Activated CD8-positive, alpha-beta T cell treated with anti-CD3 and anti-CD28 coated beads for 36 hours (primary cell): Measurements from ENCODE around the gene MBNL1. TPM values are rescaled to one million over a fixed set of nuclear protein-coding genes. Genes with fewer than 3 reads are reported as not detected.

ENCODE experiments used
- ATAC-seq: fragments of 200-7000 bp; cut with Tn5 transposase; one replicate; pipeline ENCODE4 v1.10.0; 2021; ENCODE audit warnings: mild to moderate bottlenecking, moderate library complexity
- CTCF ChIA-PET: fragments of 350-600 bp; sonication (Branson Sonifier 250); formaldehyde crosslinking; loops from one replicate; lab custom pipeline; 2021; ENCODE audit warnings: antibody characterized with exemption; lab: Charles Lee
- POLR2A ChIA-PET: fragments of 350-600 bp; sonication (Branson Sonifier 250); formaldehyde crosslinking; loops from one replicate; lab custom pipeline; 2021; ENCODE audit warnings: antibody characterized with exemption; lab: Charles Lee
- DNase-seq: peaks from one replicate; pipeline ENCODE4 v3.0.0-alpha.2; 2020
- H3K27ac Mint-ChIP-seq: one replicate; pipeline ENCODE4 v1.8.0; 2021; ENCODE audit warnings: mild to moderate bottlenecking, mixed read lengths
- H3K27me3 Mint-ChIP-seq: one replicate; pipeline ENCODE4 v1.8.0; 2021; ENCODE audit warnings: mixed read lengths
- H3K36me3 Mint-ChIP-seq: one replicate; pipeline ENCODE4 v1.8.0; 2021; ENCODE audit warnings: low read depth, mixed read lengths
- H3K4me1 Mint-ChIP-seq: one replicate; pipeline ENCODE4 v1.8.0; 2021; ENCODE audit warnings: low read depth, mixed read lengths
- H3K4me3 Mint-ChIP-seq: one replicate; pipeline ENCODE4 v1.8.0; 2021; ENCODE audit warnings: mild to moderate bottlenecking, moderate library complexity, mixed read lengths
- H3K9me3 Mint-ChIP-seq: one replicate; pipeline ENCODE4 v1.8.0; 2021; ENCODE audit warnings: mixed read lengths
- CTCF ChIP-seq: fragments of 200-600 bp; IDR thresholded peaks from one replicate; pipeline ENCODE4 v1.8.0; 2022; ENCODE audit warnings: antibody characterized with exemption, mild to moderate bottlenecking
- intact Hi-C: fragments of 100-400 bp; cut with micrococcal nuclease; formaldehyde crosslinking; loops from one replicate; pipeline ENCODE4 v1.10.0; 2022
- total RNA-seq, 2 experiments: library from RNA; stranded (reverse); gene quantifications; one replicate each; pipeline ENCODE4 v1.2.3, GENCODE V29; 2021

Gene MBNL1
- total RNA-seq, 2 experiments from 2014 or later = 341 to 360 TPM

GRCh38 chr3:152298393-152299248, 29.9 kb downstream of the MBNL1 start:
- Mint-ChIP-seq H3K9me3 (no peaks in the 10 kb centered on the region), H3K4me1 (peaks cover 74% of the 10 kb centered on the region), H3K27me3 (no peaks in the 10 kb centered on the region), H3K36me3 (peaks cover 45% of the 10 kb centered on the region), H3K4me3 (peak overlapping the region; percentile 73), H3K27ac (peak overlapping the region; percentile 96)
- no peak for TF ChIP-seq CTCF
- intact Hi-C loops = loop anchor here (10.0 kb wide), 1 partner anchor 146 kb away; no protein-coding TSS in a partner anchor
- peak; percentile 80 for DNase-seq
- ChIA-PET POLR2A (interaction anchor here (0.6 to 4.0 kb wide), 7 partner anchors 14 to 145 kb away, joined by 3 to 26 read pairs (median 3); partner anchors contain the start of gene MBNL1), CTCF (interaction anchor here (0.9 to 2.7 kb wide), 2 partner anchors 11 to 115 kb away, joined by 3 to 13 read pairs; no protein-coding TSS in a partner anchor)
- peak; percentile 87 for ATAC-seq

- peak; percentile 38 for ATAC-seq
- H3K4me3 Mint-ChIP-seq = peak overlapping the region; percentile 73
- peak; percentile 40 for DNase-seq
These were observed 30.7 kb downstream of the MBNL1 start for GRCh38 chr3:152299249-152299976.

DNA sequence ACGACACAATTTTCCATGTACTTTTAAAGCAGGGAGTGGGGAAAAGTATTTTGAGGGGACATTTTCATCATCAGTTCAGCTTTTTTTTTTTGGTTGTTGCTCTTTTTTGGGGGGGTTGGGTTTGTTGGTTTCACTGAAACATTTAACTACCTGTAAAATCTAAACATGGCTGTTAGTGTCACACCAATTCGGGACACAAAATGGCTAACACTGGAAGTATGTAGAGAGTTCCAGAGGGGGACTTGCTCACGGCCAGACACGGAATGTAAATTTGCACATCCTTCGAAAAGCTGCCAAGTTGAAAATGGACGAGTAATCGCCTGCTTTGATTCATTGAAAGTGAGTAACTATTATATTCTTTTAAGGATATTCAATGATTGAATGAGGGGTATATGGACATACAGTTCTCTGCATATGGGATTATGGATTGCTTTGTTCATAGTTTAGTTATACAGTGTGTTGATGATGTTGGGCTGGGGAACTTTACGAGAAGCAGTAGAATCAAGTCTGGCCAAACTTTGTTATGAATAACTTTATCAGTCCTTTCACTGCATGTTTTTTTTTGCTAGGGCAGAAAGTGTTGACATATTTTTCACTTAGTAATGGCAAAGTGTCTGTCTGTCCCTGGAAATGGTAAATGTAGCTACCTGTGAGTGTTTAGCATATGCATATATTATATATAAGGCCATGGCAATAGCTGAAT, 31.5 kb downstream of the MBNL1 start:
- Mint-ChIP-seq H3K27me3 (no peaks in the 10 kb centered on the region), H3K4me1 (peaks cover 79% of the 10 kb centered on the region), H3K36me3 (peaks cover 53% of the 10 kb centered on the region), H3K27ac (peak overlapping the region; percentile 96), H3K9me3 (no peaks in the 10 kb centered on the region), H3K4me3 (peak overlapping the region; percentile 73)
- intact Hi-C loops = no loop called here
- TF ChIP-seq CTCF = no peak
- ChIA-PET POLR2A (interaction anchor here (0.6 to 4.0 kb wide), 6 partner anchors 8 to 33 kb away, joined by 3 to 26 read pairs (median 4); partner anchors contain the start of gene MBNL1), CTCF (interaction anchor here (0.9 to 2.7 kb wide), 5 partner anchors 9 to 117 kb away, joined by 3 to 13 read pairs (median 5); no protein-coding TSS in a partner anchor)
- ATAC-seq = no peak
- DNase-seq = no peak

More at GRCh38 chr3:152299249-152299976, 30.7 kb downstream of the MBNL1 start:
- peaks cover 49% of the 10 kb centered on the region for H3K36me3 Mint-ChIP-seq
- TF ChIP-seq CTCF = no peak
- ChIA-PET POLR2A (interaction anchor here (0.7 to 4.0 kb wide), 6 partner anchors 9 to 34 kb away, joined by 3 to 26 read pairs (median 4); partner anchors contain the start of gene MBNL1), CTCF (interaction anchor here (1.6 to 2.7 kb wide), 3 partner anchors 10 to 116 kb away, joined by 5 to 13 read pairs (median 6); no protein-coding TSS in a partner anchor)
- intact Hi-C loops = loop anchor here (10.0 kb wide), 1 partner anchor 145 kb away; no protein-coding TSS in a partner anchor
- H3K27ac Mint-ChIP-seq = peak overlapping the region; percentile 96
- no peaks in the 10 kb centered on the region for H3K27me3 Mint-ChIP-seq
- H3K4me1 Mint-ChIP-seq = peaks cover 75% of the 10 kb centered on the region
- no peaks in the 10 kb centered on the region for H3K9me3 Mint-ChIP-seq

- ChIA-PET CTCF (interaction anchor here (0.8 to 1.5 kb wide), 4 partner anchors 12 to 230 kb away, joined by 3 to 5 read pairs (median 4); no protein-coding TSS in a partner anchor), POLR2A (interaction anchor here (0.6 to 4.0 kb wide), 5 partner anchors 15 to 97 kb away, joined by 3 to 26 read pairs (median 3); partner anchors contain the start of gene MBNL1)
- H3K27me3 Mint-ChIP-seq = no peaks in the 10 kb centered on the region
- no peak for TF ChIP-seq CTCF
- H3K27ac Mint-ChIP-seq = peak overlapping the region; percentile 87
- intact Hi-C loops = no loop called here
- peaks cover 79% of the 10 kb centered on the region for H3K4me1 Mint-ChIP-seq
- H3K36me3 Mint-ChIP-seq = peaks cover 58% of the 10 kb centered on the region
- DNase-seq = no peak
- peak overlapping the region; percentile 57 for H3K4me3 Mint-ChIP-seq
- ATAC-seq = peak; percentile 10
- no peaks in the 10 kb centered on the region for H3K9me3 Mint-ChIP-seq
These were observed 33.0 kb downstream of the MBNL1 start for GRCh38 chr3:152301745-152302181.
